HG02610 (cell line): Measurements from ENCODE around the gene CCT3.
A peak's percentile ranks its signal among the peaks of the same experiment; 100 is the strongest.
"Not testable (repeated sequence)": the region's sequence is repeated elsewhere in the genome, so short reads cannot be mapped to it uniquely, and the experiment has no call there.

Experiments used
- ATAC-seq: cut with Tn5 transposase; IDR thresholded peaks from one replicate; pipeline ENCODE4 v1.9.1; 2021; ENCODE audit warnings: mild to moderate bottlenecking, moderate library complexity; ENCODE audit not compliant: unreplicated experiment

CCT3 gene

DNA sequence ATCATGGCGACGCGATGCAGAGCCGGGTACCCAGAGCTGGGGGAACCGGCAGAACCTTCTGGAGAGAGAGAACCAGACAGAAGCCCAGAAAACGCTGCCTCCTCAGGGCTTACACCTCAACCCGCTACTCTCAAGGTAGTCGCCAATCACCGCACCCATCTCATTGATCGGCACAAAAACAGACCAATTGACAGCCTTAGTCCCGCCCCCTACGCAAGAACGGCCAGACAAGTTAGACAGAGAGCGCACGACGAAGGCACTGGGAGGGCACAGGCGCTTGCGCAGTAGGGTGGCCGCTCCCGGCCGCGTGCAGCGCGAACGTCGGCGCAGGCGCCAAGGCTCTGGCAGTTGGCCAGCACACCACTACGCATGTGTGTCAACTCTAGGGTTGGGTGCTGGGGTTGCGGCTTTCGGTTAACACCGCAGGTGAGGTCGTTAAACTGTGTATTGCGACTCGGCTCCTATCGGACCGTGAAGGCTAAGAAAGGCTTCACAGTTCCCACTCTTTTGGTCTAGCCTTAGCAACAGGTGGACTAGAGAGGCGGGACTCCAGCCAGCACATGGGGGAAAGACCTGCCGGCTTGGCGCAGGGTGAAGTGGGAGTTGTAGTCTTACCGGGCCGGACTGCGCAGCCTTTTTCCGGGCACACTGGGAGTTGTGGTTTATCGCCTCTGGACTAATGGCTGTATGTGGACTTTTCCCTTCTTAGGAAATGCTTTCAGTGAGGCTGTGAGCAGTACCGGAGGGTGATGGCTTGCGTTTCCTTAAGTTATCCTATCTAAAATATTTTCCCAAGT, at the start of gene CCT3, which contains the start of gene TSACC:
Gene CCT3 (minus strand): TSS at position 113 of the 797 bp plus-strand sequence. CDS start 108 bp downstream, at position 5.
Gene TSACC (plus strand): TSS at position 347 of the 797 bp plus-strand sequence. CDS start 1,232 bp downstream, outside the sequence.
- ATAC-seq = peak; percentile 92

DNA sequence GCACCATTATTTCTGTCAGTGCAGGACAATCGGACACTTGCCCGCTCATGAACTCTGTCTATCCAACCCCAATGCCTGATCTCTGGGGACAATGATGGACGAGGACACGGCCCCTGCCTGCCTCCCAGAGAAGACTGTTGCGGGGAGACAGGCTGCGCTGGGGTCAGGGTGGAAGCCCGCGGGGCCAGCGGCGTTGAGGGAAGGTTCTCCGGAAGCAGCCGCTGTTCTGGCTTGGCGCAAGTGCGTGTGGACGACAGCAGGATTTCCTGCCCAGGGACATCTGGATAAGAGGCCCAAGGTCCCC, 49.7 kb upstream of the CCT3 start:
- ATAC-seq = no peak

DNA sequence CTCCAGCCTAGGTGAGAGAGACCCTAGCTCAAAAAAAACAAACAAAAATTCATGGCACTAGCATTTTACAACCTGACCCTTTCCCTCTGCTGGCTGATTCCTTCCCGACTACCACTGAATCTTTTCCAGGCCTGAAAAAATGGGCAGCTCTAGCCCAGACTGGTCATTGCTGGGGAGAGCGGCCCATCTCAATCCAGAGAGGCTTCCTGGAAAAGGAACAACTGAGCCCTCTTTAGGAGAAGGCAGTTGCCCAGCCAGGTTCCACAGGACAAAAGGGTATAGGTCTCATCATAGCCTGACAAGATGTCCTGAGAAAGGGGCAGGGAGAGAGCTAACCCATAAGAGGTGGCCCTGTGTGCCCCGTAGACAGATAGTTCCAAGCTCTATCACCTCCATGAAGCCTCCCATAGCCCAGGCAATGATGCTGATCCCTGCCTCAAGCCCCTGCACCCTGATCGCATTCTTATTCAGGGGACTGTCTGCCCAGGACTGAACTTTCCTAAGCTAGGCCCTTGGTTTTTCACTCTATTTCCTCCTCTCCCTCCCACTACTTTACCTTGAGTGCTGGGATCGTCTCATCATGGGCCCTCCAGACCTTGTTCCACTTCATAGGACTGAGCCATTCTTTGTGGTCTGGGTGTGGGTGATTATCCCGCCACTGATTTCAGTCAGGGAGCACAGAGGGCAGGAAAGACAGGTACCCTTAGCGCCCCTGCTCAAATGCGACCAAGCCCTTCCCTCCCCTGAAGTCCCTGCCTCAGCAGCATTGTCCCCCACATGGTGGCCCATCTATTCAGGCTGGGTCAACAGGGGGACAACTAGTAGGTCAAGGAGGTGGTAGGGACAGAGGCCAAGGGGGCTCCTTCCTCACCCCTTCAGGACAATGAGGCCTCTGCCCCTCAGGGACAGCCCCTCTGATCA, 49.1 kb upstream of the CCT3 start:
- no peak for ATAC-seq

DNA sequence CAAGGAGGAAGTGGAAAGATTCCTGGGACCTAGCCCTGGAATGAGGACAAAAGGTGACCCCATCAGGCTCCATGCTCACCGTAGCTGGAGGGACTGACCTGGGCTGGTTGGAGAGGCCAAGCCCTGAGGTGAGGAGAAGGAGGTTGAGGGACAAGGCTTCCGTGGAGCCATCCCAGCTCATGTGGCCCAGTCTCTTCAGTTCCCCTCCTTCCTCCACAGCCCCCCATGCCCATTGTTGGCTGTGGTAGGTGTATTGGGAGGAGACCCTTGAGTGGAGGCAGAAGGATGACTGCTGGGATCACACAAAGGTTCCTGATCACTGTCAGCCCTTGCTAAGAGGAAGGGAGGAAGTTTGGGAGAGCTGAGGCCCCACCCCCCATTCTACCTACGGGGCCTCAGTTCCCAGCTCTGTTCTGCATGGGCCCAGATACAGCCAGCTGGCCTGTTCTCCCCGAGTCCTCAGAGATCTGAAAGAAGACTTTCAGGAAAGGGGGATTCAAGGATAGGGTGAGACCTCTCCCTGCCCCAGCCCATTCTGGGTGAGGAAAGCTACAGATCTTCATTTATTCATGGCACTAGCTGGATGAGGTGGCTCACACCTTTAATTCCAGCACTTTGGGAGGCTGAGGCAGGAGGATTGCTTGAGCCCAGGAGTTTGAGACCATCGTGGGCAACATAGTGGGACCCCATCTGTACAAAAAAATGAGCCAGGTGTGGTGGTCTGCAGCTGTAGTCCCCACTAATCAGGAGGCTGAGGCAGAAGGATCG, 48.2 kb upstream of the CCT3 start:
- ATAC-seq = no peak

DNA sequence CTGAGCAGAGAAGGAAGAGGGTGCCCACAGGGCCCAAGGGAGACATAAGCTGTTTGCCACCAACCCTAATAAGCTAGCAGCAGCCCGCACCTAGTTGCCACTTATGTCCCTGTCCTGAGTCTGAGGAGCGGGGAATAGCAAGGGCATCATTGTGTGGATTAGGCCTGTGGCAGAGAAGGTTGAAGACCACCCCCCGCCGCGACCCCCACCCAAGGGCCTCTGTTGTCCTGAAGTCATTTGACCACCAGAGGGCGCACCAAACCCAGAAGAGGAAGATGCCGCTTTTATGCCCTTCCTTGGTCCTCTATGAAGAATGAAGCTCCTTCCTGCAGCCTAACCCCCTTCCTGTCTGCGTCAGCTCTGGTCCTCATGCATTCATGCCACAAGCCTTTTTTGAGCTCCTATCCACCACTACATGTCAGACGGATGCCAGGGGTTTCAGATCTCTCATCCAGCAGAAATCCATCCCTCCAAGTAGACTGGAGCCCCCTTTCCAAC, 47.5 kb upstream of the CCT3 start:
- ATAC-seq = no peak

DNA sequence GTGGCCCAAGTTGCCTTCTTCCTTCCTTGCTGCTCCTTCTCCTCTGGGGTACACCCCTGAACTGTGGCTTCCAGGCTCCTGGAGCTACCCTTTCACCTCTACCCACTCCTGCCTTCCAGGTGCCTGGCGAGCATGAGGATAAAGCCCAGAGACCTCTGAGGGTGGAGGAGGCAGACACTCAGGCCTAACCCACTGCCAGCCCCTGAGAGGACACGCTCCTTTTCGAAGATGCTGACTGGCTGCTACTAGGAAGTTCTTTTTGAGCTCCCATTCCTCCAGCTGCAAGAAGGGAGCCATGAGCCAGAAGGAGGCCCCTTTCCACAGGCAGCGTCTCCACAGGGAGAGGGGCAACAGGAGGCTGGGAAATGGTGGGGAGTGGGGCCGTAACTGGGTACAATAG, 46.6 kb upstream of the CCT3 start:
- ATAC-seq = no peak

DNA sequence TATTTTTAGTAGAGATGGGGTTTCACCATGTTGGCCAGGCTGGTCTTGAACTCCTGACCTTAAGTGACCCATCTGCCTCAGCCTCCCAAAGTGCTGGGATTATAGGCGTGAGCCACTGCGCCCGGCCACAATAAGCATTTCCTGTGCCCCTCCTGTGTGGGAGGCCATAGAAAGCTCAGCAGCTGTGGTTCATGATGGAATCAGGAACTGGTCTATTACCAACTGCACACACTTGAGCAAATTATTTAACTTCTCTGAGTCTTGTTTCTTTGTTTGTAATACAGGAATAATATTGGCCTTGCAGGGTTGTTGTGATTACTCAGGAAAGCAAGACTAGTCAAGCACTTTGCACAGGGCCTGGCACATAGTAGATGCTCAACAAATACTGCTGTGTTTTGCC, 45.9 kb upstream of the CCT3 start:
- ATAC-seq = no peak

DNA sequence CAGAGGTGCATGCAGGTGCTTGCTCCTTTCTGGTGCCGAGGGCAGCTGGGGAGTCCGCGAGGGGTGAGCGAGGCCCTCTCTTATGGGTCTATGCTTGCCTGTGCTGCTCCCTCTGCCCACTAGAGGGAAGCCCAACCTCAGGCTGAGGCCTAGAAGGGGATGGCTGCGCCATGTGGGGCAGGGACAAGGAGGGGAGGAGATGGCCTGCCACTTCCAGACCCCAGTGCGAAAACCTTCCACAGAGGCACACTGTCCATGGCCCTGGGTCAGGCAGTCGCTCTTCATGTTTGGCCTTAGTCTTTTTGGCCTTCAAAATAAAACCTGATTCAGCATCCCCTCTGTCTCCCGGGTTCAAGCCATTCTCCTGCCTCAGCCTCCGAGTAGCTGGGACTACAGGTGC, 44.9 kb upstream of the CCT3 start:
- ATAC-seq = no peak

DNA sequence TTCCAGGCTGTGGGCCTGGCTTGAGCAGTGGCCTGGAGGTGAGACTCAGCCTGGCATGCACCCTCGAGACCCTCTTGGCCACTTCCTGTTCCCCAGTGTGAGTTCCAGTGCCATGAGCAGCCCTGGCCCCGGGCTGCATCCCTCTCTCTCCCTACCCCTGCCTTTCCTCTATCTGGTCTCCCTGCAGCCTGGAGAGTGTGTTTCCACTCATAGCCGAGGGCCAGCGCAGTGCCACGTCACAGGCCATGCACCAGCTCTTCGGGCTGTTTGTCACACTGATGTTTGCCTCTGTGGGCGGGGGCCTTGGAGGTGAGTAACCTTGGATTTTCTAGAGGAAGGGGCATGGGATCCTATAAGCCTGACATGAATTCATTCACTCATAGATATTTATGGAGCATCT, 44.5 kb upstream of the CCT3 start:
- ATAC-seq = no peak

DNA sequence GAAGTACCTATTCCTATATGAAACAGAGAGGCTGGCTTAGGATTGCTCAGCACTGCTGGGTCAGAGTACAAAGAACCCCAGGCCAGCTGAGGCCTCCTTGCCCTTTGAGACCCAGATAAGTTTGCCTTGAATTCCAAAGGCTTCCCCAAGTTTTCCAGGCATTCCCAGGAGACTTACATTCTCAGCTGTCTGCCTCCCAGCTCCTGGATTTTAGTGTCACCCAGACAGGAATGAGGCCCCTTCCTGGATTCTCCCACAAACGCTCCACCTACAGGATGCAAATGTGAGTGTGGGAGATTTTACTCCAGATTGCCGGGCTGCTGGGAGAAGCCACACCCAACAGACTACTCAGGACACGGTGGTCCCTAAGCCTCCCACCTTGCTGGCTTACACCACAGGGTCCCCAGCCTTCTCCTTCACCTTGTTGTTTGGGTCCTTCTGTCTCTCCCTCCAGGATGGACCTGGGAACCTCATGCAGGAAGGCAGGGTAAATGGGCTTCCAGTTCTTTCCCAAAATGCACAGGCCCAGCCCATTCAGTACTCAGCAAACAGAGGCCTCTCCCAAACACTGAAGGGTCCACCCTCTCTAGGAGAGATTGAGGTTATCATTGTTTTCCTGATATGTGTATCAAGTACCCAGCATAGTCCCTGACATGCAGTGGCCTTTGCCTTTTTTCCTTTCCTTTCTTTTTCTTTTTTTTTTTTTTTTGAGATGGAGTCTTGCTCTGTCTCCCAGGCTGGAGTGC, 41.5 kb upstream of the CCT3 start:
- ATAC-seq = no peak

DNA sequence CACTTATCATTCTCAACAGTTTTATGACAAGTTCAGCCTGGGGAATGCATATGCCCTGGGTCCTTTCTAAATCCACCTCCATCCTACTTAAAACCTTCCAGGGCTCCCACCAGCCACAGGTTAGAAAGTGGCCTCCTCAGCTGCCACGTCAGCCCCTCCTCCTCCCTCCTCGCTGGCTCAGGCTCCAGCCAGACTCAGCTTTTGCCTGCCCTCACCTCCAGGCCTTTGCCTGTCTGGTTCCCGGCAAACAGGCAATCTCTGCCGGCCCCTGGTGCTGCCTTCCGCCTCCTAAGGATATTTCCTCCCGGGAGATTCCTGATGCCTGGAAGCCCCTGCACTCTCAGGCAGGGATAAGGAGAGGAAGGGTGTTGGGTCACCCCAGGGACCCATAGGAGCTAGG, 40.5 kb upstream of the CCT3 start:
- no peak for ATAC-seq

DNA sequence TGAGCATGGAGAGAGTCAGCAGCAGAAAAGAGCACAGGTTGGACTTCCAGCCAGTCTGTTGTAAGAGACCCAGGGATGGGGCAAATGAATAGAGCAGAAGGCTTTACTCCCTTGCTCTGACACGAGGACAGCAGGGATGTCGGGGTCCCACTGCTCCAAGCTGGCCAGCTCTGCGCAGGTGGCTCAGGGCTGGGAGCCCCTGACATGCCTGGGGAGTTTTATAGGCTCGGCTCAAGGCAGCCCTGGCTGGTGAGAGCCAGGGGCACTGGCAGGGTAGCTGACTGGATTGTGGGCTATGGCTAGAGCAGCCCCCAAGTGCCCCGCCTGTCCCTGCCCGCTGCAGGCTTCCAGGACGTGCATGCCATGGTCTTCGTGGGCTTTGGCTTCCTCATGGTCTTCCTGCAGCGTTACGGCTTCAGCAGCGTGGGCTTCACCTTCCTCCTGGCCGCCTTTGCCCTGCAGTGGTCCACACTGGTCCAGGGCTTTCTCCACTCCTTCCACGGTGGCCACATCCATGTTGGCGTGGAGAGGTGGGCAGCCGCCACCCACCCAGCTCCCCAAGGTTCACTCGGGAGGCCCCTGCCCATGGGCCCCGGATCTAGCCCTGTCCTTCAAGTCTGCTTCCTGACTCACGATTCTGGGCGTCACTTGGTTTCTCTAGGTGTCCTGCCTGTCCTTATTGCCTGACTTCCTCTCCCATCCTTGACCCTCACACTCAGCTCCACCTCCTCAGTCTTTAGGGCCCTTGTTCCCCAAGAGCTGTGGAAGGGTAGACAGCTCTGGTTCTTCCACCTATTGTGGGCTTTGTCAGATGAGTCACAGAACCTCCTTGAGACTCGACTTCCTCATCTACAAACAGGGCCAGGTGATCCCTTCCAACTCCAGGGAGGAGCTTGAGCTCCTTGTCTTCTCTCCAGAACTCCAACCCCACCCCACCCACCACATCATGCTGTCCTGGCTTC, 39.1 kb upstream of the CCT3 start:
- no peak for ATAC-seq

DNA sequence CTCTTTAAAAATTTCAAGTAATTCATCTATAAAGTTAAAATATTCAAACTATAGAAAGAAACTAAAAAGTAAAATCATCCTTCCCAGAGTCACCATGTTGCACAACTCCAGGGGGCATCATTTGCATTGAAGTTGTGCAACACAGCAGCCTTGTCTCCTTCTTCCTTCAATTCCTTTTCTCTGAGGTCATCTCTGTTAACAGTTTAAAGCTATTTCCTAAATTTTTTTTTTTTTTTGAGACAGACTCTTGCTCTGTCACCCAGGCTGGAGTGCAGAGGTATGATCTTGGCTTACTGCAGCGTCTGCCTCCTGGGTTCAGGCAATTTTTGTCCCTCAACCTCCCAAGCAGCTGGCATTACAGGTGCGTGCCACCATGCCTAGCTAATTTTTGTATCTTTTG, 38.1 kb upstream of the CCT3 start:
- no peak for ATAC-seq

DNA sequence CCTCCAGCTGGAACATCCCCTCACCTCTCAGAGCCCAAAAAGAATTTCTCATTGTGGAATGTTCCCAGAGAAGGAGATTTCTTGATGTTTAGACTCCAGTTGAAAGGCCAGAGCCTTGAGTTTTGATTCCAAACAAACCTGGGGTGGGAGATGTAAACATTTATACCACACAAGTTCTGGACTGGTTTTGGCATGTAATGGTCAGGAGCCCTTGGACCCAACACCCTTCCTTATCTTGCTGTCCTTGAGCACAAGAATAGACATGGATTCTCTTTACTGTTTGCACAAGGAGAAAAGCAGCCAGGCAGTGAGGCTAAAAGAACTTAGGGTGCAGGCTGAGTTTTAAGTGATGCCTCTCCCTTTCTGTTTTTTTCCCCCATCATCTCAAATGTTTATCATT, 35.5 kb upstream of the CCT3 start:
- no peak for ATAC-seq

DNA sequence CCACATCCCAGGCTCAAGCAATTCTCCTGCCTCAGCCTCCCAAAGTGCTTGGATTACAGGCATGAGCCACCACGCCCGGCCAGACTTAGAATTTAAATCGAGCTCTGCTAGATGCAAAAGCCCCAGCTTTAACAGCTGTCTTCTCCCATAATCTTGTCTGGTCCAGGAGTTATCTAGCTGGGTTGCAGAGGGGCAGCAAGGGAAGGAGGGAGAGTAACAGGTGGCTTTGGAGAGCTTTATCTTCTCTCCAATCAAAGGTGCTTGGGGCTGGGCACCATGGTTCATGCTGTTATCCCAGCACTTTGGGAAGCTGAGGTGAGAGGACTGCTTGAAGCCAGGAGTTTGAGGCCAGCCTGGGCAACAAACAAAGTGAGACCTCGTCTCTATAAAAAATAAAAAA, 34.8 kb upstream of the CCT3 start:
- no peak for ATAC-seq

DNA sequence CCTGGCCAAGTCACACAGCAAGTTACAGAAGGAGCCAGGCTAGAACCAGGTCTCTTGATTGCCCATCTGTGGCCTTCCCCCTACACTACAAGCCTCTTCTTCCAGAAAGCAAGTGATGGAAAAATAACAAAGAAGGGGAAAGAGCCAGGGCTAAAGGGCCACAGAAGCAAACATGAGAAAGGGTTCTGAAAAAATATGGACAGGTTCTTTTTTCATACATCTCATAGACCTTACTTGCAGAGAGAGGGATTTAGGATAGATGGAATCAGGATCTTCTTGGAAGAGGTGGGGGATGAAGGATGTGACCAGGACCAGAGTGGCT, 34.1 kb upstream of the CCT3 start:
- ATAC-seq = no peak

DNA sequence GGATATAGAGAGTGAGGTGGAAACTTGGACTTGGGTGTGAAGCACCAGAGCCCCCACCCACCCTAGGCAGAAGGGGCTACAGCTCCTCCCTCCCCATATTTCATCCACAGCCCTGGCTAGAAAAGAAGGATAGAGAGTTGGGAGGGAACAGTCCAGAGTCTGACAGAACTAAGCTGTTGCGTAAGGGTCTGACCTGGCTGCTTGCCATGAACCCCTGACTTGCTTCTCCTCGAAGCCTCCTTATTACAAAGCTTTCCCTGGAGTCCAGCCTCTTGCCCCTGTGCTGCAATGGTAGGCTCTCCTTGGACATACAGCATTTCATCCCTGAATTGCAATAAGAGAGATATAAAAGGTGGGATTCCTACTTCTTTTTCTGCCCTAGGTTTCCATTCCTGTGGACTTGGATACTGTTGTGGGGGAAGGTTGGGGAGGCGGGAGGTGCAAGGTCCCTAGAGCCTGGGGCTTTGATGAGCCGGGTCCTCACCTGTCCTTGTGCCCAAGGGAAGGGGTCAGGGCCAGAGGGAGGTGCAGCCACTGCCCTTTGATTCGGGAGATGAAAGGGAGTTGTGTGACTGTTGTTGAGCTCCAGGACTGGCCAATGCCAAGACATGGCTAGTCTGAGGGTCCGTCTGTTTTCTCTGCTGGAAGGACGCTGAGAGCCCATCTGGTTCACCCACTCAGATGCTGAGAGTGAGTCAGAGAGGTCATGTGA, 33.6 kb upstream of the CCT3 start:
- no peak for ATAC-seq

DNA sequence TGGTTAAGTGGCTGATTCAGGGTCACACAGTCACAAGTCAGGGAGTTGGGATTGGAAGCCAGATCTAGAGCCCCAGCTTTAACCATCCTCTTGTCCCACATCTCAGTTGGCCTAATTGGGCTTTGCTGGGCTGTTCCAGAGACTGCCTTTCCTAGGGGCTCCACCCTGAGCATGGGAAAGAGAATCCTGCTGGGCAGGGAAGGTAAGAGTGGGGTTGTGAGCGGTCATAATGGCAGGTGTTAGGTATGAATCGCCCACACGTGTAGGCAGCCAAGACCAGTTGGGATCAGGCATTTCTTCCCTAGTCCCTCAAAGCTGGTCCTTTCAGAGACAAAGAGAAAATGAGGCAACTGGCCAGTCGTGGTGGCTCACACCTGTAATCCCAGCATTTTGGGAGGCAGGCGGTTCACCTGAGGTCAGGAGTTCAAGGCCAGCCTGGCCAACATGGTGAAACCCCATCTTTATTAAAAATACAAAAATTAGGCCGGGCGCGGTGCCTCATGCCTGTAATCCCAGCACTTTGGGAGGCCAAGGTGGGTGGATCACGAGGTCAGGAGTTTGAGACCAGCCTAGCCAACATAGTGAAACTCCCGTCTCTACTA, 31.7 kb upstream of the CCT3 start:
- ATAC-seq = not testable (repeated sequence)
